HG02852 (cell line): ENCODE results near the gene ANKRD2.

Experiments
- ATAC-seq: cut with Tn5 transposase; IDR thresholded peaks from one replicate; pipeline ENCODE4 v1.9.1; 2021; ENCODE audit warnings: mild to moderate bottlenecking, moderate library complexity; ENCODE audit not compliant: unreplicated experiment

Gene ANKRD2

GRCh38 chr10:97590748-97591495 lies 18.3 kb downstream of the ANKRD2 start:
- no peak for ATAC-seq

GRCh38 chr10:97593421-97593820 lies 20.8 kb downstream of the ANKRD2 start:
- ATAC-seq, result no peak

GRCh38 chr10:97596101-97597082 lies 23.8 kb downstream of the ANKRD2 start:
- ATAC-seq, result no peak

GRCh38 chr10:97597778-97598177 lies 25.2 kb downstream of the ANKRD2 start:
- ATAC-seq, result no peak

GRCh38 chr10:97598407-97599271 lies 26.1 kb downstream of the ANKRD2 start:
- no peak for ATAC-seq

GRCh38 chr10:97599272-97599619 lies 26.7 kb downstream of the ANKRD2 start:
- no peak for ATAC-seq

GRCh38 chr10:97600616-97601015 lies 28.0 kb downstream of the ANKRD2 start:
- ATAC-seq, result no peak

GRCh38 chr10:97601268-97602215 lies 29.0 kb downstream of the ANKRD2 start:
- no peak for ATAC-seq

GRCh38 chr10:97607095-97607636 lies 34.6 kb downstream of the ANKRD2 start:
- no peak for ATAC-seq

GRCh38 chr10:97608991-97609561 lies 36.5 kb downstream of the ANKRD2 start:
- no peak for ATAC-seq

- ATAC-seq, result no peak
Observed at GRCh38 chr10:97611473-97611872, 38.9 kb downstream of the ANKRD2 start.

GRCh38 chr10:97612386-97612785 lies 39.8 kb downstream of the ANKRD2 start:
- ATAC-seq, result no peak

GRCh38 chr10:97618285-97618684 lies 45.7 kb downstream of the ANKRD2 start:
- no peak for ATAC-seq

- ATAC-seq, result no peak
Observed at GRCh38 chr10:97618733-97619132, 46.2 kb downstream of the ANKRD2 start.

GRCh38 chr10:97623277-97623676 lies 50.7 kb downstream of the ANKRD2 start:
- no peak for ATAC-seq

- ATAC-seq, result no peak
Observed at GRCh38 chr10:97627731-97628130, 55.2 kb downstream of the ANKRD2 start.

- ATAC-seq, result no peak
Observed at GRCh38 chr10:97628228-97628627, 55.6 kb downstream of the ANKRD2 start.

- ATAC-seq, result no peak
Observed at GRCh38 chr10:97629289-97629688, 56.7 kb downstream of the ANKRD2 start.

GRCh38 chr10:97631098-97631497 lies 58.5 kb downstream of the ANKRD2 start:
- no peak for ATAC-seq
